HEK293 (cell line): ENCODE results near the gene PCBD1.

Experiments used
- GLI4 ChIP-seq: fragments of 450-650 bp; formaldehyde crosslinking; IDR thresholded peaks from 2 replicates; pipeline ENCODE4 v1.5.1; 2016; ENCODE audit warnings: missing biosample characterization, missing genetic modification characterization
- GLIS2 ChIP-seq: fragments of 450-650 bp; formaldehyde crosslinking; IDR thresholded peaks from 2 replicates; pipeline ENCODE4 v1.5.1; 2016; ENCODE audit warnings: missing biosample characterization, missing genetic modification characterization
- SALL2 ChIP-seq: fragments of 450-650 bp; formaldehyde crosslinking; IDR thresholded peaks from 2 replicates; pipeline ENCODE4 v1.5.0; 2017; ENCODE audit warnings: missing biosample characterization, mild to moderate bottlenecking, missing genetic modification characterization, borderline replicate concordance
- TCF7L2 ChIP-seq: IDR thresholded peaks from 2 replicates; pipeline ENCODE4 v1.6.1; 2011; ENCODE audit warnings: low read depth, mild to moderate bottlenecking, inconsistent platforms, low read length, moderate library complexity, borderline replicate concordance
- ZBTB21 ChIP-seq: fragments of 450-650 bp; formaldehyde crosslinking; IDR thresholded peaks from 2 replicates; pipeline ENCODE4 v1.5.1; 2017; ENCODE audit warnings: missing biosample characterization, missing genetic modification characterization
- ZNF10 ChIP-seq: fragments of 450-650 bp; formaldehyde crosslinking; IDR thresholded peaks from 2 replicates; pipeline ENCODE4 v1.5.1; 2017; ENCODE audit warnings: missing biosample characterization, missing genetic modification characterization
- ZNF132 ChIP-seq: fragments of 450-650 bp; formaldehyde crosslinking; IDR thresholded peaks from 2 replicates; pipeline ENCODE4 v1.5.1; 2017; ENCODE audit warnings: missing biosample characterization, missing genetic modification characterization, borderline replicate concordance
- ZNF138 ChIP-seq: fragments of 450-650 bp; formaldehyde crosslinking; IDR thresholded peaks from 2 replicates; pipeline ENCODE4 v1.5.1; 2016; ENCODE audit warnings: missing biosample characterization, missing genetic modification characterization, borderline replicate concordance
- ZNF501 ChIP-seq: fragments of 450-650 bp; formaldehyde crosslinking; IDR thresholded peaks from 2 replicates; pipeline ENCODE4 v1.5.1; 2016; ENCODE audit warnings: missing biosample characterization, missing genetic modification characterization
- ZNF747 ChIP-seq: fragments of 450-650 bp; formaldehyde crosslinking; IDR thresholded peaks from 2 replicates; pipeline ENCODE4 v1.5.1; 2016; ENCODE audit warnings: missing biosample characterization, missing genetic modification characterization
- ZNF785 ChIP-seq: fragments of 450-650 bp; formaldehyde crosslinking; IDR thresholded peaks from 2 replicates; pipeline ENCODE4 v1.5.1; 2016; ENCODE audit warnings: missing biosample characterization, missing genetic modification characterization
- ZNF791 ChIP-seq: fragments of 450-650 bp; formaldehyde crosslinking; IDR thresholded peaks from 2 replicates; pipeline ENCODE4 v1.5.1; 2016; ENCODE audit warnings: missing biosample characterization, missing genetic modification characterization
- TF ChIP-seq, protein P1 (sequence below): fragments of 450-650 bp; formaldehyde crosslinking; IDR thresholded peaks from 2 replicates; pipeline ENCODE4 v1.5.1; 2016; ENCODE audit warnings: missing biosample characterization, missing genetic modification characterization
- TF ChIP-seq, protein P2 (sequence below): fragments of 450-650 bp; formaldehyde crosslinking; IDR thresholded peaks from 2 replicates; pipeline ENCODE4 v1.5.0; 2017; ENCODE audit warnings: missing biosample characterization, missing genetic modification characterization, borderline replicate concordance
- TF ChIP-seq, protein P3 (sequence below): fragments of 450-650 bp; formaldehyde crosslinking; IDR thresholded peaks from 2 replicates; pipeline ENCODE4 v1.5.1; 2017; ENCODE audit warnings: missing biosample characterization, missing genetic modification characterization
- TF ChIP-seq, protein P4 (sequence below): fragments of 450-650 bp; formaldehyde crosslinking; IDR thresholded peaks from 2 replicates; pipeline ENCODE4 v1.5.1; 2016; ENCODE audit warnings: missing biosample characterization, missing genetic modification characterization, low read depth
- TF ChIP-seq, protein P5 (sequence below): fragments of 450-650 bp; formaldehyde crosslinking; IDR thresholded peaks from 2 replicates; pipeline ENCODE4 v1.5.1; 2016; ENCODE audit warnings: missing biosample characterization, missing genetic modification characterization, borderline replicate concordance
- TF ChIP-seq, protein P6 (sequence below): fragments of 450-650 bp; formaldehyde crosslinking; IDR thresholded peaks from 2 replicates; pipeline ENCODE4 v1.5.1; 2016; ENCODE audit warnings: missing biosample characterization, missing genetic modification characterization

PCBD1 gene

DNA sequence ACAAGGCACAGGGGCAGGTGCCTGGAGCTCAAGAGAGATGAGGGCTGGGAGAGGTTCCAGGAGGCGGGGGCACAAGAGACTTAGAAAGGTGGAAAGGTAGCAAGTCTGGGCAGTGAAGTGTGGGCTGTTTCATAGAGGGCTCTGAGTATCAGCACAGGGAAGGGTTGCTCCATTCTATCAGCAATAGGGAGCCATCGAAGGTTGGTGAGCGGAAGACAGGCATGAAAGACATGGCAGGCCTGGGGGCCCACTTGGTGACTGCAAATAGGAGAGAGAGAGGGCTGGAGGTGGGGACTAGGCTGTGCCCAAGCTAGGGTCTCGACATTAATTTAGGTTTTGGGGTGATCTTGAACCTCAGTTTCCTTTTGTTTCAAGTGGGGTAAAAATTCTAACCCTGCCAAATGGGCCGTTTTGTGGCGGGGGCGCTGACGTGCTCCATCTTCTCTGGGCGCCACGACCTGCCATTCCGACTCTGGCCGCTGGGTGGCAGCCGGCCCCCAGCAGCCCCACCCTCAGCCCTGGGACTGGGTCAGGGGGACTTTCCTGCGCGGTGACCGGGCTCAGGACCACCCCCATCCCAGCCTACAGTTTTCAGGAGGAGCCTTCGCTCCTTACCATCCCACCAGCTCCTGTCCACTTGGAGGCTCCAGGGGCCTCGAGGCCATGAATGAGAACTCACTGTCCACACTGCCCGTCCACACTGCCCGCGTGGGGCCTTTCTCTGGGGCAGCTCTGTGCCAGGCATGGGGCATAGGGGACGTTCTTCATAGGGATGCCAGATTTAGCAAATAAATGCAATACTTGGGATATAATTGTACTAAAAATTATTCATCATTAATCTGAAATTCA, 37.2 kb upstream of the PCBD1 start (continued):
- TF ChIP-seq, protein P1, sequence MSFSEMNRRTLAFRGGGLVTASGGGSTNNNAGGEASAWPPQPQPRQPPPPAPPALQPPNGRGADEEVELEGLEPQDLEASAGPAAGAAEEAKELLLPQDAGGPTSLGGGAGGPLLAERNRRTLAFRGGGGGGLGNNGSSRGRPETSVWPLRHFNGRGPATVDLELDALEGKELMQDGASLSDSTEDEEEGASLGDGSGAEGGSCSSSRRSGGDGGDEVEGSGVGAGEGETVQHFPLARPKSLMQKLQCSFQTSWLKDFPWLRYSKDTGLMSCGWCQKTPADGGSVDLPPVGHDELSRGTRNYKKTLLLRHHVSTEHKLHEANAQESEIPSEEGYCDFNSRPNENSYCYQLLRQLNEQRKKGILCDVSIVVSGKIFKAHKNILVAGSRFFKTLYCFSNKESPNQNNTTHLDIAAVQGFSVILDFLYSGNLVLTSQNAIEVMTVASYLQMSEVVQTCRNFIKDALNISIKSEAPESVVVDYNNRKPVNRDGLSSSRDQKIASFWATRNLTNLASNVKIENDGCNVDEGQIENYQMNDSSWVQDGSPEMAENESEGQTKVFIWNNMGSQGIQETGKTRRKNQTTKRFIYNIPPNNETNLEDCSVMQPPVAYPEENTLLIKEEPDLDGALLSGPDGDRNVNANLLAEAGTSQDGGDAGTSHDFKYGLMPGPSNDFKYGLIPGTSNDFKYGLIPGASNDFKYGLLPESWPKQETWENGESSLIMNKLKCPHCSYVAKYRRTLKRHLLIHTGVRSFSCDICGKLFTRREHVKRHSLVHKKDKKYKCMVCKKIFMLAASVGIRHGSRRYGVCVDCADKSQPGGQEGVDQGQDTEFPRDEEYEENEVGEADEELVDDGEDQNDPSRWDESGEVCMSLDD = peak; percentile 59; the same call in 1 of the 2 replicates
- TF ChIP-seq, protein P2, sequence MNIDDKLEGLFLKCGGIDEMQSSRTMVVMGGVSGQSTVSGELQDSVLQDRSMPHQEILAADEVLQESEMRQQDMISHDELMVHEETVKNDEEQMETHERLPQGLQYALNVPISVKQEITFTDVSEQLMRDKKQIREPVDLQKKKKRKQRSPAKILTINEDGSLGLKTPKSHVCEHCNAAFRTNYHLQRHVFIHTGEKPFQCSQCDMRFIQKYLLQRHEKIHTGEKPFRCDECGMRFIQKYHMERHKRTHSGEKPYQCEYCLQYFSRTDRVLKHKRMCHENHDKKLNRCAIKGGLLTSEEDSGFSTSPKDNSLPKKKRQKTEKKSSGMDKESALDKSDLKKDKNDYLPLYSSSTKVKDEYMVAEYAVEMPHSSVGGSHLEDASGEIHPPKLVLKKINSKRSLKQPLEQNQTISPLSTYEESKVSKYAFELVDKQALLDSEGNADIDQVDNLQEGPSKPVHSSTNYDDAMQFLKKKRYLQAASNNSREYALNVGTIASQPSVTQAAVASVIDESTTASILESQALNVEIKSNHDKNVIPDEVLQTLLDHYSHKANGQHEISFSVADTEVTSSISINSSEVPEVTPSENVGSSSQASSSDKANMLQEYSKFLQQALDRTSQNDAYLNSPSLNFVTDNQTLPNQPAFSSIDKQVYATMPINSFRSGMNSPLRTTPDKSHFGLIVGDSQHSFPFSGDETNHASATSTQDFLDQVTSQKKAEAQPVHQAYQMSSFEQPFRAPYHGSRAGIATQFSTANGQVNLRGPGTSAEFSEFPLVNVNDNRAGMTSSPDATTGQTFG (tag by site-specific recombination) = no peak
- TF ChIP-seq TCF7L2 (no peak), ZBTB21 (no peak), GLI4 (tag by site-specific recombination) (no peak), ZNF501 (tag by site-specific recombination) (no peak), ZNF10 (tag by site-specific recombination) (no peak), ZNF791 (tag by site-specific recombination) (no peak), ZNF138 (tag by site-specific recombination) (no peak), ZNF132 (tag by site-specific recombination) (no peak), SALL2 (tag by site-specific recombination) (no peak), GLIS2 (peak; percentile 62), ZNF785 (no peak), ZNF747 (tag by site-specific recombination) (no peak)
- TF ChIP-seq, protein P3, sequence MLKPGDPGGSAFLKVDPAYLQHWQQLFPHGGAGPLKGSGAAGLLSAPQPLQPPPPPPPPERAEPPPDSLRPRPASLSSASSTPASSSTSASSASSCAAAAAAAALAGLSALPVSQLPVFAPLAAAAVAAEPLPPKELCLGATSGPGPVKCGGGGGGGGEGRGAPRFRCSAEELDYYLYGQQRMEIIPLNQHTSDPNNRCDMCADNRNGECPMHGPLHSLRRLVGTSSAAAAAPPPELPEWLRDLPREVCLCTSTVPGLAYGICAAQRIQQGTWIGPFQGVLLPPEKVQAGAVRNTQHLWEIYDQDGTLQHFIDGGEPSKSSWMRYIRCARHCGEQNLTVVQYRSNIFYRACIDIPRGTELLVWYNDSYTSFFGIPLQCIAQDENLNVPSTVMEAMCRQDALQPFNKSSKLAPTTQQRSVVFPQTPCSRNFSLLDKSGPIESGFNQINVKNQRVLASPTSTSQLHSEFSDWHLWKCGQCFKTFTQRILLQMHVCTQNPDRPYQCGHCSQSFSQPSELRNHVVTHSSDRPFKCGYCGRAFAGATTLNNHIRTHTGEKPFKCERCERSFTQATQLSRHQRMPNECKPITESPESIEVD (tag by site-specific recombination) = no peak
- TF ChIP-seq, protein P4, sequence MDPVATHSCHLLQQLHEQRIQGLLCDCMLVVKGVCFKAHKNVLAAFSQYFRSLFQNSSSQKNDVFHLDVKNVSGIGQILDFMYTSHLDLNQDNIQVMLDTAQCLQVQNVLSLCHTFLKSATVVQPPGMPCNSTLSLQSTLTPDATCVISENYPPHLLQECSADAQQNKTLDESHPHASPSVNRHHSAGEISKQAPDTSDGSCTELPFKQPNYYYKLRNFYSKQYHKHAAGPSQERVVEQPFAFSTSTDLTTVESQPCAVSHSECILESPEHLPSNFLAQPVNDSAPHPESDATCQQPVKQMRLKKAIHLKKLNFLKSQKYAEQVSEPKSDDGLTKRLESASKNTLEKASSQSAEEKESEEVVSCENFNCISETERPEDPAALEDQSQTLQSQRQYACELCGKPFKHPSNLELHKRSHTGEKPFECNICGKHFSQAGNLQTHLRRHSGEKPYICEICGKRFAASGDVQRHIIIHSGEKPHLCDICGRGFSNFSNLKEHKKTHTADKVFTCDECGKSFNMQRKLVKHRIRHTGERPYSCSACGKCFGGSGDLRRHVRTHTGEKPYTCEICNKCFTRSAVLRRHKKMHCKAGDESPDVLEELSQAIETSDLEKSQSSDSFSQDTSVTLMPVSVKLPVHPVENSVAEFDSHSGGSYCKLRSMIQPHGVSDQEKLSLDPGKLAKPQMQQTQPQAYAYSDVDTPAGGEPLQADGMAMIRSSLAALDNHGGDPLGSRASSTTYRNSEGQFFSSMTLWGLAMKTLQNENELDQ (tag by site-specific recombination) = no peak
- TF ChIP-seq, protein P5, sequence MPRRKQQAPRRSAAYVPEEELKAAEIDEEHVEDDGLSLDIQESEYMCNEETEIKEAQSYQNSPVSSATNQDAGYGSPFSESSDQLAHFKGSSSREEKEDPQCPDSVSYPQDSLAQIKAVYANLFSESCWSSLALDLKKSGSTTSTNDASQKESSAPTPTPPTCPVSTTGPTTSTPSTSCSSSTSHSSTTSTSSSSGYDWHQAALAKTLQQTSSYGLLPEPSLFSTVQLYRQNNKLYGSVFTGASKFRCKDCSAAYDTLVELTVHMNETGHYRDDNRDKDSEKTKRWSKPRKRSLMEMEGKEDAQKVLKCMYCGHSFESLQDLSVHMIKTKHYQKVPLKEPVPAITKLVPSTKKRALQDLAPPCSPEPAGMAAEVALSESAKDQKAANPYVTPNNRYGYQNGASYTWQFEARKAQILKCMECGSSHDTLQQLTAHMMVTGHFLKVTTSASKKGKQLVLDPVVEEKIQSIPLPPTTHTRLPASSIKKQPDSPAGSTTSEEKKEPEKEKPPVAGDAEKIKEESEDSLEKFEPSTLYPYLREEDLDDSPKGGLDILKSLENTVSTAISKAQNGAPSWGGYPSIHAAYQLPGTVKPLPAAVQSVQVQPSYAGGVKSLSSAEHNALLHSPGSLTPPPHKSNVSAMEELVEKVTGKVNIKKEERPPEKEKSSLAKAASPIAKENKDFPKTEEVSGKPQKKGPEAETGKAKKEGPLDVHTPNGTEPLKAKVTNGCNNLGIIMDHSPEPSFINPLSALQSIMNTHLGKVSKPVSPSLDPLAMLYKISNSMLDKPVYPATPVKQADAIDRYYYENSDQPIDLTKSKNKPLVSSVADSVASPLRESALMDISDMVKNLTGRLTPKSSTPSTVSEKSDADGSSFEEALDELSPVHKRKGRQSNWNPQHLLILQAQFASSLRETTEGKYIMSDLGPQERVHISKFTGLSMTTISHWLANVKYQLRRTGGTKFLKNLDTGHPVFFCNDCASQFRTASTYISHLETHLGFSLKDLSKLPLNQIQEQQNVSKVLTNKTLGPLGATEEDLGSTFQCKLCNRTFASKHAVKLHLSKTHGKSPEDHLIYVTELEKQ (tag by site-specific recombination) = no peak
- TF ChIP-seq, protein P6, sequence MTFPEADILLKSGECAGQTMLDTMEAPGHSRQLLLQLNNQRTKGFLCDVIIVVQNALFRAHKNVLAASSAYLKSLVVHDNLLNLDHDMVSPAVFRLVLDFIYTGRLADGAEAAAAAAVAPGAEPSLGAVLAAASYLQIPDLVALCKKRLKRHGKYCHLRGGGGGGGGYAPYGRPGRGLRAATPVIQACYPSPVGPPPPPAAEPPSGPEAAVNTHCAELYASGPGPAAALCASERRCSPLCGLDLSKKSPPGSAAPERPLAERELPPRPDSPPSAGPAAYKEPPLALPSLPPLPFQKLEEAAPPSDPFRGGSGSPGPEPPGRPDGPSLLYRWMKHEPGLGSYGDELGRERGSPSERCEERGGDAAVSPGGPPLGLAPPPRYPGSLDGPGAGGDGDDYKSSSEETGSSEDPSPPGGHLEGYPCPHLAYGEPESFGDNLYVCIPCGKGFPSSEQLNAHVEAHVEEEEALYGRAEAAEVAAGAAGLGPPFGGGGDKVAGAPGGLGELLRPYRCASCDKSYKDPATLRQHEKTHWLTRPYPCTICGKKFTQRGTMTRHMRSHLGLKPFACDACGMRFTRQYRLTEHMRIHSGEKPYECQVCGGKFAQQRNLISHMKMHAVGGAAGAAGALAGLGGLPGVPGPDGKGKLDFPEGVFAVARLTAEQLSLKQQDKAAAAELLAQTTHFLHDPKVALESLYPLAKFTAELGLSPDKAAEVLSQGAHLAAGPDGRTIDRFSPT (tag by site-specific recombination) = peak; percentile 70; the same call in 1 of the 2 replicates
